K562 (cell line): Measurements from ENCODE around the gene USP13. TPM values are rescaled to one million over a fixed set of nuclear protein-coding genes. Genes with fewer than 3 reads are reported as not detected.

Source experiments
- ATAC-seq: fragments of 200-7000 bp; cut with Tn5 transposase; 3 replicates; pipeline ENCODE4 v1.9.1; 2020; ENCODE audit warnings: moderate library complexity
- BruUV-seq: library from RNA; stranded (reverse); fragments of 400-500 nt; replicated peaks from 2 replicates; lab custom pipeline; 2021; lab: Mats Ljungman, UMichigan
- CTCF ChIA-PET: fragments of 300-600 bp; formaldehyde crosslinking; extraction: SDS; loops from one replicate; lab custom pipeline; 2021; ENCODE audit warnings: low intra/inter-chr PET ratio; lab: Yijun Ruan, JAX
- POLR2A ChIA-PET: fragments of 300-600, 350-650 bp; sonication (Branson Sonifier 250); formaldehyde crosslinking; extraction: SDS; loops from one replicate; lab custom pipeline; 2021; ENCODE audit warnings: antibody characterized with exemption, inconsistent platforms; lab: Yijun Ruan, JAX
- DNase-seq, 4 experiments: peaks; one replicate each; pipeline versions ENCODE4 v3.0.0 to v3.0.0-alpha.2; 2011 to 2018; ENCODE audit warnings: low spot score in 3 of 4, mixed read lengths in 3 of 4; ENCODE audit errors: extremely low read depth in 1 of 4
- FAIRE-seq: peaks from 2 replicates; lab custom pipeline; 2011; peaks lifted over from hg19 to GRCh38; lab: Jason Lieb, UNC
- H2AFZ ChIP-seq: 2 replicates; pipeline ENCODE4 v1.6.0; 2011; ENCODE audit warnings: low read depth, low read length, control low read depth, inconsistent platforms
- H3K27ac ChIP-seq: fragments of 200-600 bp; 3 replicates; pipeline ENCODE4 v1.8.0; 2011; ENCODE audit warnings: low read depth, mild to moderate bottlenecking, control low read depth, inconsistent platforms, low read length, moderate library complexity, mixed read lengths; ENCODE audit errors: extremely low read depth
- H3K27me3 ChIP-seq, 2 experiments: fragments of 300-600 bp in 1 of 2; 2 replicates in 1 of 2; 3 replicates in 1 of 2; pipeline versions ENCODE4 v1.6.0 to v1.8.0; 2011; ENCODE audit warnings: inconsistent platforms in 2 of 2, low read length in 2 of 2, mild to moderate bottlenecking in 1 of 2, mixed read lengths in 1 of 2, moderate library complexity in 1 of 2; ENCODE audit not compliant: control insufficient read depth in 2 of 2, insufficient read depth in 2 of 2
- H3K36me3 ChIP-seq: fragments of 300-600 bp; 3 replicates; pipeline ENCODE4 v1.8.0; 2011; ENCODE audit warnings: mild to moderate bottlenecking, low read length, inconsistent platforms; ENCODE audit not compliant: control insufficient read depth, insufficient read depth
- H3K4me1 ChIP-seq, 2 experiments: fragments of 200-600 bp in 1 of 2; replicated peaks in 1 of 2; 2 replicates in 1 of 2; 3 replicates in 1 of 2; pipeline versions ENCODE4 v1.5.1 to v1.8.0; 2011; ENCODE audit warnings: inconsistent platforms in 2 of 2, low read length in 2 of 2, mild to moderate bottlenecking in 1 of 2, mixed read lengths in 1 of 2, moderate library complexity in 1 of 2; ENCODE audit not compliant: control insufficient read depth in 2 of 2, insufficient read depth in 2 of 2
- H3K4me2 ChIP-seq: 2 replicates; pipeline ENCODE4 v1.6.1; 2011; ENCODE audit warnings: low read length, control low read depth, inconsistent platforms, mixed read lengths; ENCODE audit not compliant: insufficient read depth
- H3K4me3 ChIP-seq: fragments of 200-600 bp; sonication (generic), shearing (Covaris generic); 2 replicates; pipeline ENCODE4 v1.5.1; 2016; ENCODE audit warnings: control low read depth, inconsistent platforms
- H3K79me2 ChIP-seq: fragments of 200-600 bp; 3 replicates; pipeline ENCODE4 v1.8.0; 2011; ENCODE audit warnings: low read length, inconsistent platforms; ENCODE audit not compliant: control insufficient read depth, insufficient read depth
- H3K9ac ChIP-seq, 2 experiments: 2 replicates each; pipeline versions ENCODE4 v1.6.0 to v1.6.1; 2011; ENCODE audit warnings: low read depth in 2 of 2, low read length in 2 of 2, control low read depth in 1 of 2, inconsistent platforms in 1 of 2, mild to moderate bottlenecking in 1 of 2, mixed read lengths in 1 of 2; ENCODE audit not compliant: insufficient read depth in 1 of 2
- H3K9me1 ChIP-seq: one replicate; pipeline ENCODE4 v1.6.0; 2011; ENCODE audit warnings: inconsistent platforms, mild to moderate bottlenecking, low read length, moderate library complexity; ENCODE audit not compliant: control insufficient read depth, insufficient read depth
- H3K9me3 ChIP-seq: replicated peaks from 2 replicates; pipeline ENCODE4 v1.5.1; 2011; ENCODE audit warnings: low read depth, low read length, inconsistent platforms; ENCODE audit not compliant: control insufficient read depth, insufficient read depth
- H4K20me1 ChIP-seq: replicated peaks from 2 replicates; pipeline ENCODE4 v1.6.1; 2011; ENCODE audit warnings: low read length, inconsistent platforms, mixed read lengths; ENCODE audit not compliant: control insufficient read depth, insufficient read depth
- DMBX1 ChIP-seq: fragments of 250-450 bp; sonication (Bioruptor Pico); IDR thresholded peaks from 2 replicates; pipeline ENCODE4 v1.8.0; 2022; ENCODE audit warnings: inconsistent platforms, mild to moderate bottlenecking, moderate library complexity, borderline replicate concordance
- HDAC3 ChIP-seq: fragments of 450-650 bp; IDR thresholded peaks from 2 replicates; pipeline ENCODE4 v1.6.1; 2018; ENCODE audit warnings: borderline replicate concordance, mild to moderate bottlenecking, moderate library complexity; ENCODE audit not compliant: partially characterized antibody
- HNRNPL ChIP-seq: fragments of 200-400 bp; formaldehyde crosslinking; IDR thresholded peaks from 2 replicates; pipeline ENCODE4 v1.6.1; 2017; ENCODE audit warnings: low read depth, mild to moderate bottlenecking, low read length
- RBM15 ChIP-seq: fragments of 200-400 bp; formaldehyde crosslinking; IDR thresholded peaks from 2 replicates; pipeline ENCODE4 v1.6.1; 2018; ENCODE audit warnings: mild to moderate bottlenecking, low read length, moderate library complexity; ENCODE audit not compliant: insufficient read depth
- SREBF1 ChIP-seq: fragments of 150-350 bp; IDR thresholded peaks from 2 replicates; pipeline ENCODE4 v1.6.1; 2014; ENCODE audit warnings: antibody characterized with exemption, low read depth, low read length, borderline replicate concordance
- THRAP3 ChIP-seq: fragments of 450-650 bp; IDR thresholded peaks from 2 replicates; pipeline ENCODE4 v1.6.1; 2016; ENCODE audit warnings: mild to moderate bottlenecking, inconsistent platforms, borderline replicate concordance
- ZFP36 ChIP-seq: fragments of 150-350 bp; IDR thresholded peaks from 2 replicates; pipeline ENCODE4 v1.6.1; 2018; ENCODE audit warnings: low read length, low read depth; ENCODE audit not compliant: partially characterized antibody
- ZNF23 ChIP-seq: fragments of 250-450 bp; sonication (Bioruptor Pico); IDR thresholded peaks from 2 replicates; pipeline ENCODE4 v1.4.0; 2020; ENCODE audit warnings: mild to moderate bottlenecking
- WGBS: fragments of 100-300 bp; shearing (Covaris generic); methylation state at CpG from one replicate; pipeline ENCODE4 v1.1.6; 2016; ENCODE audit warnings: low coverage, mixed read lengths; ENCODE audit not compliant: insufficient coverage; ENCODE audit errors: missing lambda C conversion rate; 5-methylcytosine and 5-hydroxymethylcytosine counted together
- in situ Hi-C: fragments of 300-500 bp; cut with MboI; formaldehyde crosslinking; loops from 4 replicates; pipeline ENCODE4 v1.15.0; 2018; ENCODE audit warnings: inconsistent platforms, mixed read lengths
- intact Hi-C: fragments of 100-400 bp; cut with micrococcal nuclease; formaldehyde crosslinking; loops from 2 replicates; pipeline ENCODE4 v1.14.2; 2022
- polyA plus RNA-seq, 8 experiments: library from polyadenylated mRNA; depleted of rRNA in 4 of 8; stranded (reverse) in 5 of 8; unstranded in 3 of 8; fragments of >200 nt; fragmentation: Nextera tagmentation in 2 of 8; fragmentation: Illumina TruSeq in 1 of 8; extraction: Ambion mirVana in 2 of 8; extraction: Trizol in 1 of 8; gene quantifications; 2 replicates each; pipeline versions ENCODE4 v1.2.1 to v1.2.3, GENCODE V29; 2011 to 2014; ENCODE audit warnings: inconsistent platforms in 1 of 8, missing spikeins in 1 of 8
- total RNA-seq, 7 experiments: library from RNA; depleted of rRNA in 6 of 7; stranded (reverse); fragments of >200 nt in 6 of 7; fragmentation: Illumina TruSeq in 2 of 7; extraction: Trizol in 2 of 7; gene quantifications; 2 replicates each; pipeline versions ENCODE4 v1.2.1 to v1.2.3, GENCODE V29; 2011 to 2021; ENCODE audit warnings: low replicate concordance in 1 of 7
- TF ChIP-seq, protein P1 (sequence below), 2 experiments: fragments of 450-650 bp in 1 of 2; sonication (generic) in 1 of 2; formaldehyde crosslinking in 1 of 2; IDR thresholded peaks; 2 replicates each; pipeline versions ENCODE4 v1.7.1 to v1.9.0; 2016 to 2022; ENCODE audit warnings: inconsistent platforms in 1 of 2, mild to moderate bottlenecking in 1 of 2, missing genetic modification reagents in 1 of 2

Gene USP13
- total and polyA plus RNA-seq, 9 of the 15 experiments (the other 6 are each of a cell fraction or from before 2014, with no cell fraction given) = 0.11 to 2.3 (median 0.51) TPM

DNA sequence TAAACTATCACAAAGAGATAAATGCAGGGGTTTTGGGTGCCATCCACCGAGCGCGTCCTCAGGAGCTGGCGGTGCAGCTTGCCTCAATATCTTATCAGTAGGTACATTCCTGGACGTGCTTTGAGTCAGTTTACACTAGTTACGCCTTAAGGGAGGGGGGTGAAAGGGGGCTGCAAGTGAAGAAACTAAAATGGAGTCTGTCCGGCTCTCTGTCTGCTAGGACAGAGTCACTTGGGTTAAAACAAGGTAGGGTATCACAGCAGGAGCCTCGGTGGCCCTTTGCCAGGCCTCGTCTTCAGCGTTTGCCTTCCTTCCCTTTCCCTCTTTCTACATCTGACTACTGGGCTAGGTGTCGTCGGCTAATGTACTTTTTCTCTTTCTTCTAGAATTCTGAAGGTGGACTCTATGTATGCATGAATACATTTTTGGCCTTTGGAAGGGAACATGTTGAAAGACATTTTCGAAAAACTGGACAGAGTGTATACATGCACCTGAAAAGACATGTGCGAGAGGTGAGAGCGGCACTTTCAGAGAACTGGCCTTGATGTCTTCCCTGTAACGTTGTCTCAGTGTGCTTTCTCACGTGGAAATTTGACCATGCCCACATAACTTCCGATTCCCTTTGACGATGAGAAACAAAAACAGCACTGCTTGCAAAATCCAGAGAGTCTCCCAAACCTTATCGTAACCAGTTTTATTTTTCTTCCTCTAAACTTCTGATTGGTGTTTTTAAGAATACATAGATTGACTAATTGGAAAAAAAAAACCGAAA, 28.8 kb downstream of the USP13 start:
- Histone ChIP-seq H4K20me1 (no peaks in the 10 kb centered on the region), H3K9me3 (no peaks in the 10 kb centered on the region), H2AFZ (peak overlapping the region; percentile 78), H3K27ac (no peak overlapping the region), H3K4me3 (no peak overlapping the region), H3K9ac (no peak overlapping the region), H3K9me1 (no peaks in the 10 kb centered on the region), H3K4me2 (peak overlapping the region; percentile 16; the same call in 1 of the 2 replicates), H3K27me3 (peaks cover 0 to 4% of the 10 kb centered on the region in 2 experiments; a peak in 1 of 5 replicates), H3K4me1 (peaks cover 3 to 5% of the 10 kb centered on the region in 2 experiments; a peak in 2 of 5 replicates), H3K79me2 (no peaks in the 10 kb centered on the region), H3K36me3 (no peaks in the 10 kb centered on the region)
- CTCF ChIA-PET = no interaction called here
- DNase-seq (peak in 1 of 4 experiments; percentile 35), FAIRE-seq (no peak), ATAC-seq (peak; percentile 59)
- in situ Hi-C loops (no loop called here), intact Hi-C loops (no loop called here)
- POLR2A ChIA-PET = interaction anchor here (1.1 kb wide), 1 partner anchor 25 kb away, joined by 4 read pairs; no protein-coding TSS in a partner anchor
- no TSS peak for BruUV-seq
- 26% methylated on average over 21 of the region's 21 CpGs for WGBS
- TF ChIP-seq ZNF23 (CRISPR knock-in tag) (no peak), ZFP36 (no peak), HNRNPL (no peak), HDAC3 (no peak), RBM15 (no peak), THRAP3 (no peak), DMBX1 (CRISPR knock-in tag) (peak; percentile 69; the same call in 1 of the 2 replicates), SREBF1 (no peak)
- TF ChIP-seq, protein P1, sequence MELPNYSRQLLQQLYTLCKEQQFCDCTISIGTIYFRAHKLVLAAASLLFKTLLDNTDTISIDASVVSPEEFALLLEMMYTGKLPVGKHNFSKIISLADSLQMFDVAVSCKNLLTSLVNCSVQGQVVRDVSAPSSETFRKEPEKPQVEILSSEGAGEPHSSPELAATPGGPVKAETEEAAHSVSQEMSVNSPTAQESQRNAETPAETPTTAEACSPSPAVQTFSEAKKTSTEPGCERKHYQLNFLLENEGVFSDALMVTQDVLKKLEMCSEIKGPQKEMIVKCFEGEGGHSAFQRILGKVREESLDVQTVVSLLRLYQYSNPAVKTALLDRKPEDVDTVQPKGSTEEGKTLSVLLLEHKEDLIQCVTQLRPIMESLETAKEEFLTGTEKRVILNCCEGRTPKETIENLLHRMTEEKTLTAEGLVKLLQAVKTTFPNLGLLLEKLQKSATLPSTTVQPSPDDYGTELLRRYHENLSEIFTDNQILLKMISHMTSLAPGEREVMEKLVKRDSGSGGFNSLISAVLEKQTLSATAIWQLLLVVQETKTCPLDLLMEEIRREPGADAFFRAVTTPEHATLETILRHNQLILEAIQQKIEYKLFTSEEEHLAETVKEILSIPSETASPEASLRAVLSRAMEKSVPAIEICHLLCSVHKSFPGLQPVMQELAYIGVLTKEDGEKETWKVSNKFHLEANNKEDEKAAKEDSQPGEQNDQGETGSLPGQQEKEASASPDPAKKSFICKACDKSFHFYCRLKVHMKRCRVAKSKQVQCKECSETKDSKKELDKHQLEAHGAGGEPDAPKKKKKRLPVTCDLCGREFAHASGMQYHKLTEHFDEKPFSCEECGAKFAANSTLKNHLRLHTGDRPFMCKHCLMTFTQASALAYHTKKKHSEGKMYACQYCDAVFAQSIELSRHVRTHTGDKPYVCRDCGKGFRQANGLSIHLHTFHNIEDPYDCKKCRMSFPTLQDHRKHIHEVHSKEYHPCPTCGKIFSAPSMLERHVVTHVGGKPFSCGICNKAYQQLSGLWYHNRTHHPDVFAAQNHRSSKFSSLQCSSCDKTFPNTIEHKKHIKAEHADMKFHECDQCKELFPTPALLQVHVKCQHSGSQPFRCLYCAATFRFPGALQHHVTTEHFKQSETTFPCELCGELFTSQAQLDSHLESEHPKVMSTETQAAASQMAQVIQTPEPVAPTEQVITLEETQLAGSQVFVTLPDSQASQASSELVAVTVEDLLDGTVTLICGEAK (IDR thresholded peaks at IDR 0.05) = no peak
- TF ChIP-seq, protein P1 (CRISPR knock-in tag; IDR thresholded peaks at IDR 0.05) = no peak
